Stimulated activated CD8-positive, alpha-beta memory T cell treated with anti-CD3 and anti-CD28 coated beads, Interleukin-7, amount 100 ng/mL, for 4 hours (primary cell): Measurements from ENCODE around the gene TYMS.

Experiments used
- DNase-seq, 2 donors: peaks; one replicate each; pipeline ENCODE4 v3.0.0-alpha.2; 2020; ENCODE audit warnings: low read depth in 2 of 2

TYMS gene

GRCh38 chr18:657311-658000 lies at the start of gene TYMS:
Gene TYMS (plus strand): TSS chr18:657653. CDS start chr18:657743, 90 bp downstream.
- no peak for DNase-seq

GRCh38 chr18:607930-608329 lies 49.5 kb upstream of the TYMS start:
- no peak for DNase-seq

- DNase-seq: no peak
Measured at GRCh38 chr18:610214-610928, 47.1 kb upstream of the TYMS start.

GRCh38 chr18:612156-612555 lies 45.3 kb upstream of the TYMS start:
- no peak for DNase-seq

GRCh38 chr18:614193-614592 lies 43.3 kb upstream of the TYMS start:
- DNase-seq: no peak

GRCh38 chr18:615092-615521 lies 42.3 kb upstream of the TYMS start:
- DNase-seq: no peak

GRCh38 chr18:615773-616172 lies 41.7 kb upstream of the TYMS start:
- DNase-seq: no peak

- no peak for DNase-seq
Measured at GRCh38 chr18:616380-616995, 41.0 kb upstream of the TYMS start.

GRCh38 chr18:617970-618504 lies 39.4 kb upstream of the TYMS start:
- no peak for DNase-seq

- no peak for DNase-seq
Measured at GRCh38 chr18:618618-619017, 38.8 kb upstream of the TYMS start.

GRCh38 chr18:621291-622043 lies 36.0 kb upstream of the TYMS start:
- no peak for DNase-seq

GRCh38 chr18:622289-622688 lies 35.2 kb upstream of the TYMS start:
- DNase-seq: no peak

- peak; percentile 24 to 48 for DNase-seq
Measured at GRCh38 chr18:623761-624620, 33.5 kb upstream of the TYMS start.

GRCh38 chr18:627231-627630 lies 30.2 kb upstream of the TYMS start:
- no peak for DNase-seq

GRCh38 chr18:629269-630150 lies 27.9 kb upstream of the TYMS start:
- no peak for DNase-seq

GRCh38 chr18:631560-631959 lies 25.9 kb upstream of the TYMS start:
- no peak for DNase-seq

GRCh38 chr18:634551-635045 lies 22.9 kb upstream of the TYMS start:
- DNase-seq: no peak

GRCh38 chr18:635171-635570 lies 22.3 kb upstream of the TYMS start:
- no peak for DNase-seq

- DNase-seq: no peak
Measured at GRCh38 chr18:641224-641623, 16.2 kb upstream of the TYMS start.
